ENCODE results near the gene UBXN7. TPM values are rescaled to one million over a fixed set of nuclear protein-coding genes. Genes with fewer than 3 reads are reported as not detected.

Gene UBXN7
- total and polyA plus RNA-seq, 2 experiments from 2014 or later: 13.9 to 40.2 TPM

- no peaks in the 10 kb centered on the region for H3K9me3 ChIP-seq (ENCODE audit: low read depth)
- no peak overlapping the region for H3K4me2 ChIP-seq (ENCODE audit: unreplicated experiment)
- H3K9ac ChIP-seq: no peak overlapping the region
- H3K4me1 ChIP-seq (ENCODE audit: insufficient read depth): no peaks in the 10 kb centered on the region
- H3K4me3 ChIP-seq: no peak overlapping the region
- H3K27me3 ChIP-seq (replicated peaks; ENCODE audit: insufficient read depth): no peaks in the 10 kb centered on the region
- H3K9me2 ChIP-seq (ENCODE audit: insufficient read depth): no peaks in the 10 kb centered on the region
- 96 to 97% methylated on average over 2 of the region's 2 CpGs for WGBS, 2 experiments (ENCODE audit: low coverage in 1 of 2, low lambda C conversion rate in 2 of 2, missing lambda C conversion rate in 2 of 2)
- H4K20me1 ChIP-seq (ENCODE audit: insufficient read depth): no peaks in the 10 kb centered on the region
- TF ChIP-seq EZH2 (IDR thresholded peaks at IDR 0.05; ENCODE audit: insufficient read depth, poor library complexity, severe bottlenecking) (no peak), EZH2phosphoT487 (IDR thresholded peaks at IDR 0.05; ENCODE audit: insufficient read depth, low read depth) (no peak)
- no peak for DNase-seq
- no peak overlapping the region for H3K27ac ChIP-seq
- no peaks in the 10 kb centered on the region for H3F3A ChIP-seq (ENCODE audit: insufficient read depth)
- peaks cover 5% of the 10 kb centered on the region; the same call in 1 of the 2 replicates for H3K36me3 ChIP-seq (ENCODE audit: low read depth)
- no peak overlapping the region for H2AFZ ChIP-seq
- H3K79me2 ChIP-seq (ENCODE audit: insufficient read depth): no peaks in the 10 kb centered on the region
- in situ Hi-C loops (cut with MboI): no loop called here
Observed at GRCh38 chr3:196298521-196298920, 133.7 kb downstream of the UBXN7 start.

Small RNAs within 50 kb of the gene (small RNA-seq; reads per million reads assigned to genes)
- gene AC069257.2 (ENCODE audit: low read depth, low replicate concordance) (not detected), gene AC083822.1 (ENCODE audit: low read depth, low replicate concordance) (not detected), gene AC117490.1 (ENCODE audit: low read depth, low replicate concordance) (not detected), gene RN7SL434P (ENCODE audit: low read depth, low replicate concordance) (not detected), gene RN7SL738P (ENCODE audit: low read depth, low replicate concordance) (not detected), gene RNU6-1279P (ENCODE audit: low read depth, low replicate concordance) (not detected), gene RNU6-910P (ENCODE audit: low read depth, low replicate concordance) (not detected)

Other genes starting within 250 kb of the UBXN7 start
- gene ZDHHC19, start 221.0 kb downstream of the UBXN7 start, total RNA-seq (2014; rRNA removed; shearing (Covaris generic)): not detected in 2 replicates
- not detected in 2 replicates for gene ZDHHC19, start 221.0 kb downstream of the UBXN7 start, polyA plus RNA-seq (2016; fragmentation: Nextera tagmentation; extraction: Ambion mirVana)
- not detected in 2 replicates for gene SLC51A, start 215.9 kb downstream of the UBXN7 start, total RNA-seq (2014; rRNA removed; shearing (Covaris generic))
- gene SLC51A, start 215.9 kb downstream of the UBXN7 start, polyA plus RNA-seq (2016; fragmentation: Nextera tagmentation; extraction: Ambion mirVana): 3.4 and 6.0 TPM in 2 replicates
- 96.3 and 116 TPM in 2 replicates for gene PCYT1A, start 144.7 kb downstream of the UBXN7 start, total RNA-seq (2014; rRNA removed; shearing (Covaris generic))
- 37.2 and 38.3 TPM in 2 replicates for gene PCYT1A, start 144.7 kb downstream of the UBXN7 start, polyA plus RNA-seq (2016; fragmentation: Nextera tagmentation; extraction: Ambion mirVana)
- 9.6 and 47.8 TPM in 2 replicates for gene DYNLT2B, start 114.2 kb downstream of the UBXN7 start, total RNA-seq (2014; rRNA removed; shearing (Covaris generic))
- 39.7 and 42.4 TPM in 2 replicates for gene DYNLT2B, start 114.2 kb downstream of the UBXN7 start, polyA plus RNA-seq (2016; fragmentation: Nextera tagmentation; extraction: Ambion mirVana)
- gene TM4SF19, start 94.0 kb downstream of the UBXN7 start, total RNA-seq (2014; rRNA removed; shearing (Covaris generic)): not detected in 2 replicates
- not detected in 2 replicates for gene TM4SF19, start 94.0 kb downstream of the UBXN7 start, polyA plus RNA-seq (2016; fragmentation: Nextera tagmentation; extraction: Ambion mirVana)
- gene RNF168, start 71.3 kb upstream of the UBXN7 start, total RNA-seq (2014; rRNA removed; shearing (Covaris generic)): 12.3 and 14.2 TPM in 2 replicates
- 13.6 and 14.2 TPM in 2 replicates for gene RNF168, start 71.3 kb upstream of the UBXN7 start, polyA plus RNA-seq (2016; fragmentation: Nextera tagmentation; extraction: Ambion mirVana)
- not detected in 2 replicates for gene SMCO1, start 82.9 kb upstream of the UBXN7 start, total RNA-seq (2014; rRNA removed; shearing (Covaris generic))
- not detected in 2 replicates for gene SMCO1, start 82.9 kb upstream of the UBXN7 start, polyA plus RNA-seq (2016; fragmentation: Nextera tagmentation; extraction: Ambion mirVana)
- 8.9 and 9.4 TPM in 2 replicates for gene WDR53, start 136.1 kb upstream of the UBXN7 start, total RNA-seq (2014; rRNA removed; shearing (Covaris generic))
- gene WDR53, start 136.1 kb upstream of the UBXN7 start, polyA plus RNA-seq (2016; fragmentation: Nextera tagmentation; extraction: Ambion mirVana): 9.3 and 12.7 TPM in 2 replicates
- gene FBXO45, start 136.2 kb upstream of the UBXN7 start, total RNA-seq (2014; rRNA removed; shearing (Covaris generic)): 7.2 and 10.7 TPM in 2 replicates
- 1.7 and 2.1 TPM in 2 replicates for gene FBXO45, start 136.2 kb upstream of the UBXN7 start, polyA plus RNA-seq (2016; fragmentation: Nextera tagmentation; extraction: Ambion mirVana)
- 0.22 TPM in 1 of 2 replicates, not detected in the other for gene NRROS, start 207.3 kb upstream of the UBXN7 start, total RNA-seq (2014; rRNA removed; shearing (Covaris generic))
- gene NRROS, start 207.3 kb upstream of the UBXN7 start, polyA plus RNA-seq (2016; fragmentation: Nextera tagmentation; extraction: Ambion mirVana): not detected in 2 replicates

Measured in GM23248 (cell line).